Breast epithelium (tissue), 3 donors: ENCODE results near the gene TRIM49D1. TPM values are rescaled to one million over a fixed set of nuclear protein-coding genes. Genes with fewer than 3 reads are reported as not detected.

Experiments
- total RNA-seq, 3 donors: library from RNA; depleted of rRNA; stranded (reverse); fragments of >200 nt; gene quantifications; one replicate each; pipeline ENCODE4 v1.1.0, GENCODE V29; 2016

Gene TRIM49D1
- total RNA-seq, 3 donors from 2014 or later, result not detected

Other genes starting within 250 kb of the TRIM49D1 start
- not detected for gene TRIM77, start 211.9 kb downstream of the TRIM49D1 start, total RNA-seq
- gene TRIM49, start 113.7 kb downstream of the TRIM49D1 start, total RNA-seq, result not detected
- not detected for gene TRIM64B, start 43.8 kb downstream of the TRIM49D1 start, total RNA-seq
- not detected for gene TRIM49D2, start 1.8 kb upstream of the TRIM49D1 start, total RNA-seq
- gene TRIM64, start 43.8 kb upstream of the TRIM49D1 start, total RNA-seq, result not detected
- gene TRIM49C, start 108.9 kb upstream of the TRIM49D1 start, total RNA-seq, result not detected
- gene UBTFL1, start 163.7 kb upstream of the TRIM49D1 start, total RNA-seq, result not detected
- gene NAALAD2, start 212.4 kb upstream of the TRIM49D1 start, total RNA-seq, result 1 to 10 TPM in 2 of 3 donors, under 1 TPM in 1; 0.98 to 3.8 (median 1.8) TPM